ENCODE data around the gene CDK4. TPM values are rescaled to one million over a fixed set of nuclear protein-coding genes. Genes with fewer than 3 reads are reported as not detected.
A peak's percentile ranks its signal among the peaks of the same experiment; 100 is the strongest.

The CDK4 gene
- total and polyA plus RNA-seq, 2 of the 13 experiments (the other 11 are each of a cell fraction or from before 2014, with no cell fraction given) = 191 to 209 TPM

DNA sequence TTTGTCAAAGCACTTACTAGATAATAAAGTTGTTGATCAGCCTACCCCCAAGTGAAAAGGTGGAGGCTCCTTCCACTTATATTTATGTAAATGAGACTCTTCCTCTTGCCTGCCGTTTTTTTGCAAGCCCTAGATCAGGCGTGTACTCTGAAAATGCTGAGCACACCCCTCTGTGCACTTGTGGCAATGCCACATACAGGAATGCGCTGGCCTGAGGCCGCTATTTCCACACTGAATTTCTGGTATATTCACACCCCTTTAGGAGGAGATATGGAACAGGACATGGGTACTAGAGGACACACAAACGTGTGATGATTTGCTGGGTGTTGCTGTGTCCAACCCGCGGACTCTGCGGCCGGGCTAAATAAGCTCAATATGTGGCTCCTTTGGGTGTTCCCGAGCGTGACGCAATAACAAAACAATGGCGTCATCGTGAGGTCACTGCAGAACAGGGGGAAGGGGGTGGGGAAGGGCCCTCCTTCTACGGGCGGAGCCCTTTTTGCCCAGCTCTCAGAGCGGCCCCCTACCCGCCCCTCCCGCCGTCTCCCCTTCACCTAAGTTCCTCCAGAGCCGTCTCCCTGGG, 7.8 kb downstream of the CDK4 start (continued):
- TF ChIP-seq U2AF1 (optimal IDR thresholded peaks at IDR 0.05; ENCODE audit: low read depth, low read length) (no peak), ZNF496 (CRISPR knock-in tag; IDR thresholded peaks at IDR 0.05; ENCODE audit: insufficient replicate concordance) (no peak), ZBTB7A (CRISPR knock-in tag; IDR thresholded peaks at IDR 0.05) (no peak), ZNF839 (CRISPR knock-in tag; IDR thresholded peaks at IDR 0.05; ENCODE audit: borderline replicate concordance) (no peak), ZNF501 (CRISPR knock-in tag; IDR thresholded peaks at IDR 0.05) (no peak)

GRCh38 chr12:57743769-57744168, 8.3 kb downstream of the CDK4 start:
- no peak overlapping the region for H2AFZ ChIP-seq (ENCODE audit: low read length)
- peaks cover 1 to 26% of the 10 kb centered on the region in 2 experiments; a peak in 3 of 5 replicates for H3K36me3 ChIP-seq (replicated peaks in 1 of 2; ENCODE audit: control insufficient read depth in 1 of 2, insufficient read depth in 2 of 2, low read length in 2 of 2)
- TF ChIP-seq MED13 (CRISPR knock-in tag; IDR thresholded peaks at IDR 0.05) (no peak), ZNF629 (CRISPR knock-in tag; conservative IDR thresholded peaks at IDR 0.05) (peak; percentile 95), PHF21A (CRISPR knock-in tag; IDR thresholded peaks at IDR 0.05) (no peak), CCAR2 (optimal IDR thresholded peaks at IDR 0.05; ENCODE audit: low read depth, low read length) (no peak), MATR3 (CRISPR knock-in tag; IDR thresholded peaks at IDR 0.05) (no peak), ZNF660 (CRISPR knock-in tag; IDR thresholded peaks at IDR 0.05; ENCODE audit: borderline replicate concordance, low read depth) (no peak), ZNF317 (CRISPR knock-in tag; IDR thresholded peaks at IDR 0.05) (no peak), ZNF142 (CRISPR knock-in tag; IDR thresholded peaks at IDR 0.05) (no peak), HNF4G (IDR thresholded peaks at IDR 0.05; ENCODE audit: borderline replicate concordance, low read depth, low read length) (0 out of 2 replicates have a peak, but pooled peaks have one; percentile 25), HNF4G (CRISPR knock-in tag; IDR thresholded peaks at IDR 0.05; ENCODE audit: borderline replicate concordance, low read depth) (no peak), CREB1 (IDR thresholded peaks at IDR 0.05) (no peak), CREB1 (CRISPR knock-in tag; IDR thresholded peaks at IDR 0.05) (no peak), ARNTL (CRISPR knock-in tag; IDR thresholded peaks at IDR 0.05) (no peak), ERF (CRISPR knock-in tag; IDR thresholded peaks at IDR 0.05) (no peak), ZNF335 (CRISPR knock-in tag; IDR thresholded peaks at IDR 0.05) (no peak)

More at GRCh38 chr12:57743769-57744168, 8.3 kb downstream of the CDK4 start:
- Histone ChIP-seq H3K27me3 (ENCODE audit: control insufficient read depth in 1 of 2, insufficient read depth in 2 of 2, low read length in 2 of 2) (peaks cover 3 to 21% of the 10 kb centered on the region in 2 experiments; a peak in 3 of 5 replicates), H3K4me2 (ENCODE audit: low read depth, low read length) (peak overlapping the region; percentile 96), H3K4me1 (ENCODE audit: insufficient read depth, low read length) (peaks cover 44% of the 10 kb centered on the region), H3K9ac (ENCODE audit: insufficient read depth, low read depth, low read length) (peak overlapping the region; percentile 94), H3K4me3 (replicated peaks in 1 of 3; ENCODE audit: insufficient read depth in 1 of 3, low read depth in 2 of 3, low read length in 3 of 3) (peak overlapping the region; percentile 63 to 80 (median 71); a peak in 5 of 6 replicates), H3K9me3 (ENCODE audit: low read length) (no peaks in the 10 kb centered on the region), H4K20me1 (ENCODE audit: insufficient read depth, low read length) (no peaks in the 10 kb centered on the region), H3K79me2 (ENCODE audit: insufficient read depth, low read length) (peaks cover 10% of the 10 kb centered on the region), H3K27ac (ENCODE audit: extremely low read length, insufficient read depth, low read length) (peak overlapping the region; percentile 94)
- FAIRE-seq = no peak
- ChIA-PET CTCF (ENCODE audit: low intra/inter-chr PET ratio, low total read pairs) (no interaction called here), POLR2A (interaction anchor here (2.2 to 2.6 kb wide), 4 partner anchors 8 to 28 kb away, joined by 8 to 29 read pairs (median 18); partner anchors contain the start of genes EEF1AKMT3 and METTL1)
- no TSS peak for BruUV-seq (replicated peaks)
- no peak for DNase-seq (ENCODE audit: low spot score)
- in situ Hi-C loops (cut with HindIII; ENCODE audit: extremely low pct_ligation_motif_present, low pct_unique_long_range_greater_than_20kb) (no loop called here), intact Hi-C loops (cut with micrococcal nuclease; ENCODE audit: unreplicated experiment) (loop anchor here (1.0 kb wide), 1 partner anchor 9 kb away; the partner anchor contains the start of gene CDK4)
- WGBS (ENCODE audit: low lambda C conversion rate) = 17% methylated on average over 2 of the region's 2 CpGs
- ATAC-seq = no peak
